ENCODE data around the gene ZSWIM6. TPM values are rescaled to one million over a fixed set of nuclear protein-coding genes. Genes with fewer than 3 reads are reported as not detected.

The ZSWIM6 gene
- total RNA-seq, 1 experiment from 2014 or later = 4.2 TPM

- Histone ChIP-seq H3K4me3 (ENCODE audit: low read length) (no peak overlapping the region), H3K9ac (ENCODE audit: low read length) (no peak overlapping the region), H3K36me3 (ENCODE audit: insufficient read depth, low read length) (no peaks in the 10 kb centered on the region), H4K20me1 (ENCODE audit: insufficient read depth, low read depth, low read length) (peaks cover 15% of the 10 kb centered on the region; the same call in 1 of the 2 replicates), H2AFZ (ENCODE audit: low read length) (no peak overlapping the region), H3K9me3 (ENCODE audit: low read length) (no peaks in the 10 kb centered on the region), H3K27me3 (ENCODE audit: low read length) (no peaks in the 10 kb centered on the region), H3K79me2 (ENCODE audit: low read length) (no peaks in the 10 kb centered on the region), H3K9me2 (replicated peaks; ENCODE audit: insufficient read depth, low read length) (no peaks in the 10 kb centered on the region), H3K27ac (ENCODE audit: low read length) (no peak overlapping the region), H3K4me2 (ENCODE audit: low read depth, low read length, poor library complexity, severe bottlenecking) (no peak overlapping the region), H3K4me1 (ENCODE audit: low read length) (no peaks in the 10 kb centered on the region)
- no peak for DNase-seq
Measured at GRCh38 chr5:61463596-61463995, 131.5 kb downstream of the ZSWIM6 start.

GRCh38 chr5:61464512-61464911 lies 132.5 kb downstream of the ZSWIM6 start:
- Histone ChIP-seq H3K9me3 (ENCODE audit: low read length) (no peaks in the 10 kb centered on the region), H3K36me3 (ENCODE audit: insufficient read depth, low read length) (no peaks in the 10 kb centered on the region), H3K27me3 (ENCODE audit: low read length) (no peaks in the 10 kb centered on the region), H3K4me3 (ENCODE audit: low read length) (no peak overlapping the region), H3K9me2 (replicated peaks; ENCODE audit: insufficient read depth, low read length) (no peaks in the 10 kb centered on the region), H3K4me2 (ENCODE audit: low read depth, low read length, poor library complexity, severe bottlenecking) (no peak overlapping the region), H3K4me1 (ENCODE audit: low read length) (no peaks in the 10 kb centered on the region), H4K20me1 (ENCODE audit: insufficient read depth, low read depth, low read length) (peaks cover 16% of the 10 kb centered on the region; the same call in 1 of the 2 replicates), H2AFZ (ENCODE audit: low read length) (no peak overlapping the region), H3K79me2 (ENCODE audit: low read length) (no peaks in the 10 kb centered on the region), H3K9ac (ENCODE audit: low read length) (no peak overlapping the region), H3K27ac (ENCODE audit: low read length) (no peak overlapping the region)
- DNase-seq = no peak

- Histone ChIP-seq H3K36me3 (ENCODE audit: insufficient read depth, low read length) (no peaks in the 10 kb centered on the region), H3K4me2 (ENCODE audit: low read depth, low read length, poor library complexity, severe bottlenecking) (no peak overlapping the region), H3K27ac (ENCODE audit: low read length) (no peak overlapping the region), H2AFZ (ENCODE audit: low read length) (no peak overlapping the region), H3K27me3 (ENCODE audit: low read length) (no peaks in the 10 kb centered on the region), H3K79me2 (ENCODE audit: low read length) (no peaks in the 10 kb centered on the region), H4K20me1 (ENCODE audit: insufficient read depth, low read depth, low read length) (peaks cover 16% of the 10 kb centered on the region; the same call in 1 of the 2 replicates), H3K4me1 (ENCODE audit: low read length) (no peaks in the 10 kb centered on the region), H3K4me3 (ENCODE audit: low read length) (no peak overlapping the region), H3K9me3 (ENCODE audit: low read length) (no peaks in the 10 kb centered on the region), H3K9ac (ENCODE audit: low read length) (no peak overlapping the region), H3K9me2 (replicated peaks; ENCODE audit: insufficient read depth, low read length) (no peaks in the 10 kb centered on the region)
- no peak for DNase-seq
Measured at GRCh38 chr5:61465066-61465465, 133.0 kb downstream of the ZSWIM6 start.

- no peak overlapping the region for H3K9ac ChIP-seq (ENCODE audit: low read length)
- H3K79me2 ChIP-seq (ENCODE audit: low read length) = no peaks in the 10 kb centered on the region
- H3K4me3 ChIP-seq (ENCODE audit: low read length) = no peak overlapping the region
- no peak for DNase-seq
- H3K27ac ChIP-seq (ENCODE audit: low read length) = no peak overlapping the region
- H3K27me3 ChIP-seq (ENCODE audit: low read length) = no peaks in the 10 kb centered on the region
- H4K20me1 ChIP-seq (ENCODE audit: insufficient read depth, low read depth, low read length) = peaks cover 16% of the 10 kb centered on the region; the same call in 1 of the 2 replicates
- no peaks in the 10 kb centered on the region for H3K4me1 ChIP-seq (ENCODE audit: low read length)
- no peak overlapping the region for H2AFZ ChIP-seq (ENCODE audit: low read length)
- no peaks in the 10 kb centered on the region for H3K36me3 ChIP-seq (ENCODE audit: insufficient read depth, low read length)
- H3K9me3 ChIP-seq (ENCODE audit: low read length) = no peaks in the 10 kb centered on the region
- H3K4me2 ChIP-seq (ENCODE audit: low read depth, low read length, poor library complexity, severe bottlenecking) = no peak overlapping the region
- H3K9me2 ChIP-seq (replicated peaks; ENCODE audit: insufficient read depth, low read length) = no peaks in the 10 kb centered on the region
Measured at GRCh38 chr5:61465496-61465895, 133.4 kb downstream of the ZSWIM6 start.

- Histone ChIP-seq H3K9me2 (replicated peaks; ENCODE audit: insufficient read depth, low read length) (no peaks in the 10 kb centered on the region), H3K9ac (ENCODE audit: low read length) (no peak overlapping the region), H3K4me1 (ENCODE audit: low read length) (no peaks in the 10 kb centered on the region), H3K27ac (ENCODE audit: low read length) (no peak overlapping the region), H4K20me1 (ENCODE audit: insufficient read depth, low read depth, low read length) (peaks cover 16% of the 10 kb centered on the region; the same call in 1 of the 2 replicates), H3K79me2 (ENCODE audit: low read length) (no peaks in the 10 kb centered on the region), H3K4me3 (ENCODE audit: low read length) (no peak overlapping the region), H3K27me3 (ENCODE audit: low read length) (no peaks in the 10 kb centered on the region), H3K4me2 (ENCODE audit: low read depth, low read length, poor library complexity, severe bottlenecking) (no peak overlapping the region), H3K9me3 (ENCODE audit: low read length) (no peaks in the 10 kb centered on the region), H3K36me3 (ENCODE audit: insufficient read depth, low read length) (no peaks in the 10 kb centered on the region), H2AFZ (ENCODE audit: low read length) (no peak overlapping the region)
- DNase-seq = no peak
Measured at GRCh38 chr5:61466017-61466416, 134.0 kb downstream of the ZSWIM6 start.

GRCh38 chr5:61467766-61468482 lies 135.9 kb downstream of the ZSWIM6 start:
- Histone ChIP-seq H3K79me2 (ENCODE audit: low read length) (no peaks in the 10 kb centered on the region), H3K27ac (ENCODE audit: low read length) (no peak overlapping the region), H4K20me1 (ENCODE audit: insufficient read depth, low read depth, low read length) (peaks cover 23% of the 10 kb centered on the region; the same call in 1 of the 2 replicates), H3K4me2 (ENCODE audit: low read depth, low read length, poor library complexity, severe bottlenecking) (no peak overlapping the region), H3K4me3 (ENCODE audit: low read length) (no peak overlapping the region), H3K9ac (ENCODE audit: low read length) (no peak overlapping the region), H3K4me1 (ENCODE audit: low read length) (no peaks in the 10 kb centered on the region), H3K27me3 (ENCODE audit: low read length) (no peaks in the 10 kb centered on the region), H2AFZ (ENCODE audit: low read length) (no peak overlapping the region), H3K9me3 (ENCODE audit: low read length) (no peaks in the 10 kb centered on the region), H3K9me2 (replicated peaks; ENCODE audit: insufficient read depth, low read length) (no peaks in the 10 kb centered on the region), H3K36me3 (ENCODE audit: insufficient read depth, low read length) (no peaks in the 10 kb centered on the region)
- no peak for DNase-seq

- Histone ChIP-seq H3K27me3 (ENCODE audit: low read length) (no peaks in the 10 kb centered on the region), H3K4me3 (ENCODE audit: low read length) (no peak overlapping the region), H3K27ac (ENCODE audit: low read length) (no peak overlapping the region), H3K4me2 (ENCODE audit: low read depth, low read length, poor library complexity, severe bottlenecking) (no peak overlapping the region), H3K79me2 (ENCODE audit: low read length) (no peaks in the 10 kb centered on the region), H3K9ac (ENCODE audit: low read length) (no peak overlapping the region), H2AFZ (ENCODE audit: low read length) (no peak overlapping the region), H3K9me2 (replicated peaks; ENCODE audit: insufficient read depth, low read length) (no peaks in the 10 kb centered on the region), H3K9me3 (ENCODE audit: low read length) (no peaks in the 10 kb centered on the region), H3K36me3 (ENCODE audit: insufficient read depth, low read length) (no peaks in the 10 kb centered on the region), H3K4me1 (ENCODE audit: low read length) (no peaks in the 10 kb centered on the region), H4K20me1 (ENCODE audit: insufficient read depth, low read depth, low read length) (peaks cover 23% of the 10 kb centered on the region; the same call in 1 of the 2 replicates)
- no peak for DNase-seq
Measured at GRCh38 chr5:61468483-61468865, 136.4 kb downstream of the ZSWIM6 start.

GRCh38 chr5:61471352-61471751 lies 139.3 kb downstream of the ZSWIM6 start:
- H3K4me3 ChIP-seq (ENCODE audit: low read length) = no peak overlapping the region
- peaks cover 13% of the 10 kb centered on the region; the same call in 1 of the 2 replicates for H4K20me1 ChIP-seq (ENCODE audit: insufficient read depth, low read depth, low read length)
- no peaks in the 10 kb centered on the region for H3K9me2 ChIP-seq (replicated peaks; ENCODE audit: insufficient read depth, low read length)
- H3K27ac ChIP-seq (ENCODE audit: low read length) = no peak overlapping the region
- H3K9me3 ChIP-seq (ENCODE audit: low read length) = no peaks in the 10 kb centered on the region
- no peak overlapping the region for H2AFZ ChIP-seq (ENCODE audit: low read length)
- H3K79me2 ChIP-seq (ENCODE audit: low read length) = no peaks in the 10 kb centered on the region
- H3K4me2 ChIP-seq (ENCODE audit: low read depth, low read length, poor library complexity, severe bottlenecking) = no peak overlapping the region
- no peaks in the 10 kb centered on the region for H3K27me3 ChIP-seq (ENCODE audit: low read length)
- H3K36me3 ChIP-seq (ENCODE audit: insufficient read depth, low read length) = no peaks in the 10 kb centered on the region
- H3K9ac ChIP-seq (ENCODE audit: low read length) = no peak overlapping the region
- no peaks in the 10 kb centered on the region for H3K4me1 ChIP-seq (ENCODE audit: low read length)
- no peak for DNase-seq
